Parathyroid adenoma (tissue), 2 donors: ENCODE data around the gene ARAP1.
"Not testable (repeated sequence)": the region's sequence is repeated elsewhere in the genome, so short reads cannot be mapped to it uniquely, and the experiment has no call there.

Experiments used
- H2AFZ ChIP-seq: fragments of 300-600 bp; sonication (generic); one replicate; pipeline ENCODE4 v1.7.0; 2017; ENCODE audit warnings: antibody characterized with exemption, mild to moderate bottlenecking
- H3K27ac ChIP-seq: fragments of 300-600 bp; sonication (generic); one replicate; pipeline ENCODE4 v1.7.0; 2017
- H3K27me3 ChIP-seq: fragments of 300-600 bp; sonication (generic); one replicate; pipeline ENCODE4 v1.7.0; 2017; ENCODE audit warnings: low read length; ENCODE audit not compliant: control insufficient read depth, insufficient read depth
- H3K36me3 ChIP-seq: fragments of 300-600 bp; sonication (generic); one replicate; pipeline ENCODE4 v1.7.0; 2017; ENCODE audit warnings: low read length; ENCODE audit not compliant: control insufficient read depth, insufficient read depth
- H3K4me1 ChIP-seq: fragments of 300-600 bp; sonication (generic); one replicate; pipeline ENCODE4 v1.7.0; 2017; ENCODE audit warnings: control low read depth
- H3K4me2 ChIP-seq: fragments of 300-600 bp; sonication (generic); one replicate; pipeline ENCODE4 v1.7.0; 2017; ENCODE audit warnings: low read length
- H3K4me3 ChIP-seq: fragments of 300-600 bp; sonication (generic); one replicate; pipeline ENCODE4 v1.7.0; 2017; ENCODE audit warnings: low read depth, low read length
- H3K79me2 ChIP-seq: fragments of 300-600 bp; sonication (generic); one replicate; pipeline ENCODE4 v1.7.0; 2017; ENCODE audit warnings: control low read depth
- H3K9ac ChIP-seq: fragments of 300-600 bp; sonication (generic); one replicate; pipeline ENCODE4 v1.7.0; 2017; ENCODE audit warnings: mild to moderate bottlenecking
- H3K9me3 ChIP-seq: fragments of 300-600 bp; sonication (generic); one replicate; pipeline ENCODE4 v1.7.0; 2017; ENCODE audit warnings: low read length; ENCODE audit not compliant: control insufficient read depth
- TF ChIP-seq, protein P1 (sequence below): fragments of 300-600 bp; sonication (generic); IDR thresholded peaks from one replicate; pipeline ENCODE4 v1.7.0; 2017; ENCODE audit warnings: antibody characterized with exemption, mild to moderate bottlenecking
- donor health status: primary hyperparathyroidism.

Gene ARAP1

DNA sequence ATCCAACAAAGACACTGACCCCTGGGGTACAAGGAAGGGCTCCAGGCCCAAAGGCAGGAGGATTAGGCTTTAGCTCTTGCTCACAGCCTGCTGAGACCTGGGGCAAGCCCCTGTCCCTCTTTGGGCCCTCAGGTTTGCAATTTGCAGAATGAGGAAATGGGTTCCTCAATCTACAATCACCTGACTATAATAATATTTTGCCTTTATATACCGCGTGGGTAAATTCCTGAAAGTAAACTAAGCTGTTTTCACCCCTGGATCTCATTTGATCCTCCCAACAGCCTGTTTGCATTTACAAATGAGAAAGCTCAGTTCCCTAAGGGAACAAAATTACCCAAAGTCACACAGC lies 40.8 kb upstream of the ARAP1 start:
- Histone ChIP-seq H3K27ac (peak overlapping the region; percentile 89), H3K36me3 (no peaks in the 10 kb centered on the region), H3K4me2 (peak overlapping the region; percentile 45), H3K79me2 (no peaks in the 10 kb centered on the region), H3K27me3 (no peaks in the 10 kb centered on the region), H2AFZ (peak overlapping the region; percentile 83), H3K9me3 (no peaks in the 10 kb centered on the region), H3K4me1 (peaks cover 12% of the 10 kb centered on the region), H3K4me3 (peak overlapping the region; percentile 85), H3K9ac (no peak overlapping the region)
- TF ChIP-seq, protein P1, sequence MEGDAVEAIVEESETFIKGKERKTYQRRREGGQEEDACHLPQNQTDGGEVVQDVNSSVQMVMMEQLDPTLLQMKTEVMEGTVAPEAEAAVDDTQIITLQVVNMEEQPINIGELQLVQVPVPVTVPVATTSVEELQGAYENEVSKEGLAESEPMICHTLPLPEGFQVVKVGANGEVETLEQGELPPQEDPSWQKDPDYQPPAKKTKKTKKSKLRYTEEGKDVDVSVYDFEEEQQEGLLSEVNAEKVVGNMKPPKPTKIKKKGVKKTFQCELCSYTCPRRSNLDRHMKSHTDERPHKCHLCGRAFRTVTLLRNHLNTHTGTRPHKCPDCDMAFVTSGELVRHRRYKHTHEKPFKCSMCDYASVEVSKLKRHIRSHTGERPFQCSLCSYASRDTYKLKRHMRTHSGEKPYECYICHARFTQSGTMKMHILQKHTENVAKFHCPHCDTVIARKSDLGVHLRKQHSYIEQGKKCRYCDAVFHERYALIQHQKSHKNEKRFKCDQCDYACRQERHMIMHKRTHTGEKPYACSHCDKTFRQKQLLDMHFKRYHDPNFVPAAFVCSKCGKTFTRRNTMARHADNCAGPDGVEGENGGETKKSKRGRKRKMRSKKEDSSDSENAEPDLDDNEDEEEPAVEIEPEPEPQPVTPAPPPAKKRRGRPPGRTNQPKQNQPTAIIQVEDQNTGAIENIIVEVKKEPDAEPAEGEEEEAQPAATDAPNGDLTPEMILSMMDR = no peak

DNA sequence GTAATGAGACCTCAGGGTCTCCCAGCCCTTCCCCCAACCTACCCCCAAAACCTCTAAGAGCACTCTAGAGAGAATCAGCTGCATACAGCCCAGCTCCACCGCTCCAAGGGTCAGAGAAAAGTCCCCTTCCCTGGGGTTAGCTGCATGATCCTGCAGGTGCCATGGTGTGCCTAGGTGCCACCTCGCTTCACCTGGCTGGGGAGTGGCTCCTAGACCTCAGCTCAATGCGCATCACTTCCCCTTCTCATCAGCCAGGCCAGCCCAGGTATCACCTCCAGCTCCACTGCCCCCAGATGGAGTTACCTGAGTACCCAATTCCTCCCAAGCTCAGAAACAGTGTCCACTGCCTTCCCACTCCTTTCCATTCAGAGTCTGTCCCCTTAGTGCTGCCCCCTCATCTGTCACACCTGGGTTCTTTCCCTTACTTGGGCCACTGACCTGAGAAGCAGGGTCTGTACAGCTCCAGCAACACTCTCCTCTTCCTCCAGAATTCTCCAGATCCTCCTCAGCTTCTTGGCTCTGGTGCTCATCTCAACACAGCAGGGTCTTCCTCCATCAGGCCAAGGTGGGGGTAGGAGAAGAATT lies 40.3 kb upstream of the ARAP1 start:
- Histone ChIP-seq H3K36me3 (no peaks in the 10 kb centered on the region), H3K4me1 (peaks cover 17% of the 10 kb centered on the region), H3K79me2 (no peaks in the 10 kb centered on the region), H2AFZ (no peak overlapping the region), H3K4me2 (no peak overlapping the region), H3K9ac (no peak overlapping the region), H3K27me3 (no peaks in the 10 kb centered on the region), H3K9me3 (no peaks in the 10 kb centered on the region), H3K4me3 (no peak overlapping the region), H3K27ac (no peak overlapping the region)
- TF ChIP-seq, protein P1 = no peak

DNA sequence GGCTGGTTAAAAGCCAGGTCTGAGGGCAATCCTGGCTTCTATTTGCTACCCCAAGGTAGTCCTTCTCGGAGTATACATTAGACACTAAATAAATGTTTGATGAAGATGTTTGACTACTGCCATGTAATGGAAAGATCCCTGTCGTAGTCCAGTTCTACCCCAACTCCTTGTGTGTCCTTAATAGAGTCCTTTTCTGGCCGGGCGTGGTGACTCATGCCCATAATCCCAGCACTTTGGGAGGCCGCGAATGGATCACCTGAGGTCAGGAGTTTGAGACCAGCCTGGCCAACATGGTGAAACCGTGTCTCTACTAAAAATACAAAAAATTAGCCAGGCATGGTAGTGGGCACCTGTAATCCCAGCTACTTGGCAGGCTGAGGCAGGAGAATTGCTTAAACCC lies 39.0 kb upstream of the ARAP1 start:
- H3K4me3 ChIP-seq, H3K79me2 ChIP-seq, H2AFZ ChIP-seq, H3K9me3 ChIP-seq, H3K27ac ChIP-seq, H3K4me2 ChIP-seq, H3K36me3 ChIP-seq, H3K27me3 ChIP-seq, H3K9ac ChIP-seq: not testable (repeated sequence)
- H3K4me1 ChIP-seq = peaks cover 25% of the 10 kb centered on the region

DNA sequence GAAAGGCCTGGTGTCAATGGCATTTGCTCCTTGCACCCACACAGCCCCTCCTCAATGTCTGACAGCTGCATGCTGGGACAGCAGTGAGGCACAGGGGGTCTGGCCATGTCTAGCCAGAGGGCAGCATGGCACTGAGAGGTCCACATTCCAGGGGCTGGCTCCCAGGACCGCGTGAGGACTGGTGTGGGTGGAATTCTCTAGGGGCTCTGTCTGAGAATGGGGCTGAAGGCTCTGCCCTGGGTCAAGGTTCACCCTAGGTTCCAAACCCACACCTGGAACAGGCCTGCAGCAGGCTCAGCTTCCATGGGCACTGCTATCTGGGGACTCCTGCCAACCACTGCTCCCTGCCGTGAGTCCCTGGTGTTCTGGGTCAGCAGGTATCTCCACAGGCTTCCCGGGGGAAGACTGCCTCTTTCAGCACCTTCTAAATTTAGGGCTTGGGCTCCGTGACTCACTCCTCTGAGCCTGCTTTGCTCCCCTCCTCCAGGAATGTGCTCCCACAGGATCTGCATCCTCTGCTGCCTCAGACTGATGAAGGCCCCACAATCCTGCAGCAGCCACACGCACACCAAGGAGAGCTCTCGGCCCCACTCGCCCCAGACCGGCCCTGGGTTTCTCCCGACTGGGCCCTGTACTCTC lies 37.4 kb upstream of the ARAP1 start:
- no peaks in the 10 kb centered on the region for H3K36me3 ChIP-seq
- peaks cover 24% of the 10 kb centered on the region for H3K4me1 ChIP-seq
- peak overlapping the region; percentile 69 for H3K27ac ChIP-seq

DNA sequence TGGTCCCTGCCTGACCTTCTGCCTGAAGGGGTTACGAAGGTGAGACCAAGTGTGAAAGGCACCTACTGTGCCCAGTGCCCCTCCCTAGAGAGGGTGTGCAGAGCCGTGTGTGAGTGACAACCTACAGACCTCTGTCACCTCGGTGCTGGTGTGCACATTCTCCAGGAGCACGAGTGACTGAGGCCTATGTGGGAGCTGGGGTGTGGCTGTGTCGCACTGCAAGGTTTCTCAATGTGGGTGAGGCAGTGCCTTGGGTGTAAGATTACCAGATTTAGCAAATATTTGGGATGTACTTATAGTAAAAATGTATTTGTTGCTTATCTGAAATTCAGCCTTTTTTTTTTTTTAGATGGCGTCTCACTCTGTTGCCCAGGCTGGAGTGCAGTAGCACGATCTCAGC lies 36.0 kb upstream of the ARAP1 start:
- no peaks in the 10 kb centered on the region for H3K36me3 ChIP-seq
- peaks cover 21% of the 10 kb centered on the region for H3K4me1 ChIP-seq
- no peaks in the 10 kb centered on the region for H3K9me3 ChIP-seq
- H3K79me2 ChIP-seq = no peaks in the 10 kb centered on the region
- H3K27me3 ChIP-seq = no peaks in the 10 kb centered on the region
- no peak overlapping the region for H3K4me2 ChIP-seq
- no peak overlapping the region for H2AFZ ChIP-seq
- peak overlapping the region; percentile 79 for H3K27ac ChIP-seq
- H3K9ac ChIP-seq = no peak overlapping the region
- no peak overlapping the region for H3K4me3 ChIP-seq
- TF ChIP-seq, protein P1 = no peak

More for the DNA sequence above, 37.4 kb upstream of the ARAP1 start:
- no peak overlapping the region for H3K4me3 ChIP-seq
- H3K9ac ChIP-seq = no peak overlapping the region
- peak overlapping the region; percentile 5 for H3K4me2 ChIP-seq
- no peaks in the 10 kb centered on the region for H3K9me3 ChIP-seq
- TF ChIP-seq, protein P1 = no peak
- no peaks in the 10 kb centered on the region for H3K79me2 ChIP-seq
- no peaks in the 10 kb centered on the region for H3K27me3 ChIP-seq
- H2AFZ ChIP-seq = peak overlapping the region; percentile 62
